Stimulated activated CD8-positive, alpha-beta memory T cell treated with anti-CD3 and anti-CD28 coated beads, Interleukin-7, amount 100 ng/mL, for 1 hour (primary cell): Measurements from ENCODE around the gene NCBP2.
"Not testable (repeated sequence)": the region's sequence is repeated elsewhere in the genome, so short reads cannot be mapped to it uniquely, and the experiment has no call there.

ENCODE experiments used
- DNase-seq, 2 donors: peaks; one replicate each; pipeline ENCODE4 v3.0.0-alpha.2; 2020; ENCODE audit warnings: low read depth in 2 of 2

NCBP2 gene

GRCh38 chr3:196968233-196969133 lies 26.2 kb upstream of the NCBP2 start, which contains the start of gene PIGZ:
TSS of gene PIGZ (minus strand) at chr3:196968833. CDS start at chr3:196952031, 16,802 bp downstream.
- no peak for DNase-seq

GRCh38 chr3:196967412-196968232 lies 25.3 kb upstream of the NCBP2 start:
- no peak for DNase-seq

DNA sequence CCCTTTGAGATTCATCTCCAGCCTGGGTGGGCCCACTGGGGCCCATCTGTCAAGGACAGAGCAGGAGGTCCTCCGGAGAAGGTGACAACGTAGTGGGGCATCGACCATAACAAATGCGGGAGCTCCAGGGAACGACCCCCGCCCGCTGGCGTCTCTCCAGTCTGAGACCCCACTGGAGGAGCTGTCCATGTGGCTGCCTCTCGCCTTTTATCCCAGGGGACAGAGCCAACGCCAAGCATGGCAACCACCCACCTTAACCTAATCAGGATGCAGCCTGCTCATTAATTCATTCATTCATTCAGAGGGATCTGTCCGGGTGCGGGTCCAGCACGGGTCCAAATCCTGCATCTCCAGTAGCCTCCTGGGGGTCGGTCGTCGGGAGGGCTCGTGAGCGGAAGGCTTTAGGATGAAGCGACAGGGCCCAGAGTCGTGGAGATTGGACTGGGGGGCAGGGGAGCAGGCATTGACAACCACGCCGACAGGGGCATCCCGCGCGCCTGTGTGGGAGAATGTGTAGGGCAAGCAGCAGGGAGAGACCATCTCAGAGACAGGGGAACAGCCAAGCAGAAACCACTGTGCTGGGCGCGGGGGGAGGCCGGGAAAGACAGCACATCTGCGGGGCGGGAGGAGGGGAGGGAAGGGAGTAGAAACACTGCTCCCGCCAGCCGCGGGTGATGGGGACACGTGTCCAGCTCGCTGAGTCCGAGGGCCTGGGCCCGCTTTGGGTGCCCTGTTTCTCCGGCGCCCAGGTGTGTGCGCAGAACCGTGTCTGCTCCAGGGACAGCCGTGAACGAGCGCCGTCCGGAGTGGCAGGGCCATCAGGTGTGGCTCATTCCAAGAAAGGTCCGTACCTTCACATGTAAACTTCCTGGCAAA lies 24.4 kb upstream of the NCBP2 start:
- DNase-seq: no peak

GRCh38 chr3:196965804-196966173 lies 23.5 kb upstream of the NCBP2 start:
- DNase-seq: no peak

DNA sequence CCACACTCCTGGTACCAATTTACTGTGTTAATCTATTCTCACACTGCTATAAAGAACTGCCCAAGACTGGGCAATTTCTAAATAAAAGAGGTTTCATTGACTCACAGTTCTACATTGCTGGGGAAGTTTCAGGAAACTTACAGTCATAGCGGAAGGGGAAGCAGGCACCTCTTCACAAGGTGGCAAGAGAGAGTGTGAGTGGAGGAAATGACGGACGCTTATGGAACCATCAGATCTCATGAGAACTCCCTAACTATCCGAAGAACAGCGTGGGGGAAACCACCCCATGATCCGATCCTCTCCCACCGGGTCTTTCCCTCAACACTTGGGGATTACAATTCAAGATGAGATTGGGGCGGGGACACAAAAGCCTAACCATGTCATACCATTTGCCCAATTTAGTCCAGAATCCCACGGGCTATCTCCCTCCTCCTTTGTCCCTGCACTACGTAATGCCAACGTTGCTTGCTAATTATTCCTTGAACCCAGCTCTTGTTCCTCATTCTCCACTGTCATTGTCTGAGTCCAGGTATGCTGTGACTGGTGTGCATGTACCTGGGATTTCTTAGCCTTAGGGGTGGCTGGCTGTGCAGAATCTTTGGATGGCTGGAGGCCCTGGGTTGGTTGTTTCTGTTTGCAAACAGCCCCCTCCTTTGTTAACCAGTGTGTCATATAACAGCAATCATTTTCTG lies 22.9 kb upstream of the NCBP2 start:
- DNase-seq: no peak

DNA sequence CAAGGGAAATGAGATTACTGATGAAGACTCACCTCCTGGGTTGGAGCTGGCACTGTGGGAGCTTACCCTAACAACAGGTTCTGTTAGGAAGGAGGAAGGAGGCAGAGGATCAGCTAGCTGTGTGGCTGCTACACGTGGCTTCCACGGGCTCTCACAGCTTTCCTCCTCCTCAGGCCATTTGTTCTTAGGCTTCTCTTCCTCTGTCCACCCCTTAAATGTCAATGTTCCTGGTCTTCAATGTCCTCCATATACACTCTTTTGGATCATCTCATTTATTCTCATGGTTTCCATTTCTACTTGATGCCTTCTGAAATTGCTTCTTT lies 21.3 kb upstream of the NCBP2 start:
- no peak for DNase-seq

GRCh38 chr3:196962930-196963630 lies 20.8 kb upstream of the NCBP2 start:
- no peak for DNase-seq

DNA sequence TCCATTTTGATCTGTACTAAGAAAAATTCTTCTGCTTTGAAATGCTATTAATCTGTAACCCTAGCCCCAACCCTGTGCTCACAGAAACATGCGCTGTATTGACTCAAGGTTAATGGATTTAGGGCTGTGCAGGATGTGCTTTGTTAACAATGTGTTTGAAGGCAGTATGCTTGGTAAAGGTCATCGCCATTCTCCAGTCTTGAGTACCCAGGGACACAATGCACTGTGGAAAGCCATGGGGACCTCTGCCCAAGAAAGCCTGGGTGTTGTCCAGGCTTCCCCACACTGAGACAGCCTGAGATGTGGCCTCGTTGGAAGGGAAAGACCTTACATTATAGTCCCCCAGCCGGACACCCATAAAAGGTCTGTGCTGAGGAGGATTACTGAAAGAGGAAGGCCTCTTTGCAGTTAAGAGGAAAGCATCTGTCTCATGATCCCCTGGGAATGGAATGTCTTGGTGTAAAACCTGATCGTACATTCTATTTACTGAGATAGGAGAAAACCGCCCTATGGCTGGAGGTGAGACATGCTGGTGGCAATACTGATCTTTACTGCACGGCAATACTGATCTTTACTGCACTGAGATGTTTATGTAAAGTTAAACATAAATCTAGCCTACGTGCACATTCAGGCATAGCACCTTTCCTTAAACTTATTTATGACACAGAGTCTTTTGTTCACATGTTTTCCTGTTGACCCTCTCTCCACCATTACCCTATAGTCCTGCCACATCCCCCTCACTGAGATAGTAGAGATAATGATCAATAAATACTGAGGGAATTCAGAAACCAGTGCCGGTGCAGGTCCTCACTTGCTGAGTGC lies 20.0 kb upstream of the NCBP2 start:
- DNase-seq: no peak

- no peak for DNase-seq
Measured at GRCh38 chr3:196954832-196955231, 12.5 kb upstream of the NCBP2 start.

DNA sequence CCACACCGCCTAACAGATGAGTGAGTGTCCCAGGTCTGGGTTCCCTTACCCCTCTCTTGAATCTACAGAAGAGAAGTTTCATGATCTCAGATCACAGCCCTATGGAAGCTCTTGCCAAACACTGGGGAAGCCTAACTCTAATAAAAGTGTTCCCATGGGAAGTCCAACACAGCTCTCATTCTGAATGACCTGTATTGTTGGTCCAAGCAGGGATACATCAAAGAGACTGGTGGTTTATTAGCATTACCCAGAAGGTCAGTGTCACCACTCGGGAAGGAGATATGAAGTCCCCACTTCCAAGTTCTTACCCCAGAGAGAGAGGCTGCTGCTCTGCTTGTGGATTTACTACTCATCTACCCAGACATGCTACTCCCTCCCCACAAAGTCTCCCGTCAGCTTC lies 9.0 kb upstream of the NCBP2 start:
- no peak for DNase-seq

GRCh38 chr3:196949750-196950149 lies 7.4 kb upstream of the NCBP2 start:
- DNase-seq: no peak

DNA sequence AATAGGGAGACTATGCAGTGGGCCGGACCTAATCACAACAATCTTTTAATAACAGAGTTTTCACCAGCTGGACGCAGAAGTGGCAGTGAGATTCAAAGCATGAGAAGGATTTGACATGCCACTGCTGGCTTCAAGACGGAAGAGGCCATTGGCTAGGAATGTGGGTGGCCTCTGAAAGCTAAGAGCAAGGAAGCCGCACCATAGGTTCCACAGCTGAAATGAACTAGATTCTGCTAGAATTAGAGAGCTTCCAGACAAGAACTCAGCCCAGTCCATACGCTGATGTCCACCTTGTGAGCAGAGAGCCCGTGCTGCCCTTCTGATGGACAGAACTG lies 6.9 kb upstream of the NCBP2 start:
- no peak for DNase-seq

DNA sequence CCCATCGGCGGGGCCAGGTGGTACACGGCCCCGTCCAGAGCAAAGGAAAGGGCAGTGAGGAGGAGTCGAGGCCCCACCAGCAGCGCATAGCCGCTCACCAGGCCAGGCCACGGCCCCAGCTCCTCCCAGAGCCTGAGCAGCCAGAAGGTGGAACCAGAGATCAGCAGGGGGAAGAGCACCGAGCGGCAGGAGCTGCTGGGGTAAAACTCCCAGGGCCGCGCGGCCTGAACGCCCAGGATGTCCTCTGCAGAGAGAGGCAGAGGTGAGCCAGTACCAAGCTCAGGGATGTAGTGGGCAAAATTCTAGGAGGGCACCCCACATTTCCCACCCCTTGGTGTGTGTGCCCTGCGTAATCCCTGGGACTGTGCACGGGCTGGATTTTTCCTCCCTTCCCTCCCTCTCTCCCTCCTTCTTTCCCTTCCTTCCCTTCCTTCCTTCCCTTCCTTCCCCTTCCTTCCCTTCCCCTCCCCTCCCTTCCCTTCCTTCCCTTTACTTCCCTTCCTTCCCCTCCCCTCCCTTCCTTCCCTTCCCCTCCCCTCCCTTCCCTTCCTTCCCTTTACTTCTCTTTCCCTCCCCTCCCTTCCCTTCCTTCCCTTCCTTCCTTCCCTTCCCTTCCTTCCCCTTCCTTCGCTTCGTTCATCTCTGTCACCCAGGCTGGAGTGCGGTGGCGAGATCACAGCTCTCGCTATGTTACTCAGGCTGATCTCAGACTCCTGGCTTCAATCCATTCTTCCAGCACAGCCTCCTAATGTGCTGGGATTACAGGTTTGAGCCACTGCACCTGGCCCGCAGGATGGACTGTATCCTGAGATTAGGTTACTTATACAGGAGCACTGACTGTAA lies 6.3 kb upstream of the NCBP2 start:
- DNase-seq: no peak

- no peak for DNase-seq
Measured at GRCh38 chr3:196947860-196948441, 5.6 kb upstream of the NCBP2 start.

GRCh38 chr3:196947136-196947859 lies 5.0 kb upstream of the NCBP2 start:
- DNase-seq: no peak

GRCh38 chr3:196944037-196944790 lies 1.9 kb upstream of the NCBP2 start:
- DNase-seq: not testable (repeated sequence)

DNA sequence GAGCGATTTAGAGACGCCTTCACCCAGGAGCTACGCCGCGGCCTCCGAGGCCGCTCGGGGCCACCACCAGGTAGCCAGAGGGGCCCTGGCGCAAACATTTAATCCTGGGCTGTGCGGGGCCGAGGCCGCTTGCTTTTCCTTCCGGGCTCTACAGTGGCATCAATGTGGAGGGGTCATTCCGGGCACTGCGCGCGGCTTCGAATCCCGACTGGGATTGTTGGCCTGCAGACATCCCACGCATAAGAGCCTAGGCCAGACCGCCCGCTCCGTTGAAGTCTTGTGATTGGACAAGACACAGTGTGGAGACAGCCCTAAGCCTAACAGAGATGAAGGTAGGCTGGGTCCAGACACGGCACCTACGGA lies 568 bp upstream of the NCBP2 start:
- DNase-seq: no peak
